ENCODE results near the gene IGFL1. TPM values are rescaled to one million over a fixed set of nuclear protein-coding genes. Genes with fewer than 3 reads are reported as not detected.
"Not testable (repeated sequence)": the region's sequence is repeated elsewhere in the genome, so short reads cannot be mapped to it uniquely, and the experiment has no call there.

The IGFL1 gene
- total RNA-seq, 1 donor from 2014 or later = not detected

DNA sequence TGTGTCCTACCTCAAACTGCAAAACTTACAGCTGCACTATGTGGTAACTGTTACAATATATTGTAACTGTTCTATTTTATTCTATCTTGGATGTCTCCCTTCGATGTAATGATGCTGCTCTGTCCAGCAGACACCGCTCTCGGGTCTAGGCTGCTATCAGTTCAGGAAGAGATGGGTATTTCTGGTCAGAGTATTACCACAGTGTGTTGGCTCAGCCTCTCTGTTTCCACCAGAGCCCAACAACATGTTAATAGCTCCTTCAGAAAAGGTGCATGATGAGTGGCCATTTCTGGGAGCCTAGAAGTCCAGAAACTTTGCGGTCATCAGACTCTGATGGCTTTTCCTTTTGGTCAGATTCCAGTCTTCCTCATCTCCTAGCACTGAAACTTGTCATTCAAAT, 35.9 kb upstream of the IGFL1 start:
- no peaks in the 10 kb centered on the region for H3K36me3 ChIP-seq (ENCODE audit: control insufficient read depth, insufficient read depth, low read length)
- TF ChIP-seq, protein P1, sequence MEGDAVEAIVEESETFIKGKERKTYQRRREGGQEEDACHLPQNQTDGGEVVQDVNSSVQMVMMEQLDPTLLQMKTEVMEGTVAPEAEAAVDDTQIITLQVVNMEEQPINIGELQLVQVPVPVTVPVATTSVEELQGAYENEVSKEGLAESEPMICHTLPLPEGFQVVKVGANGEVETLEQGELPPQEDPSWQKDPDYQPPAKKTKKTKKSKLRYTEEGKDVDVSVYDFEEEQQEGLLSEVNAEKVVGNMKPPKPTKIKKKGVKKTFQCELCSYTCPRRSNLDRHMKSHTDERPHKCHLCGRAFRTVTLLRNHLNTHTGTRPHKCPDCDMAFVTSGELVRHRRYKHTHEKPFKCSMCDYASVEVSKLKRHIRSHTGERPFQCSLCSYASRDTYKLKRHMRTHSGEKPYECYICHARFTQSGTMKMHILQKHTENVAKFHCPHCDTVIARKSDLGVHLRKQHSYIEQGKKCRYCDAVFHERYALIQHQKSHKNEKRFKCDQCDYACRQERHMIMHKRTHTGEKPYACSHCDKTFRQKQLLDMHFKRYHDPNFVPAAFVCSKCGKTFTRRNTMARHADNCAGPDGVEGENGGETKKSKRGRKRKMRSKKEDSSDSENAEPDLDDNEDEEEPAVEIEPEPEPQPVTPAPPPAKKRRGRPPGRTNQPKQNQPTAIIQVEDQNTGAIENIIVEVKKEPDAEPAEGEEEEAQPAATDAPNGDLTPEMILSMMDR (IDR thresholded peaks at IDR 0.05; ENCODE audit: insufficient read depth, low read length, poor library complexity, severe bottlenecking) = no peak

DNA sequence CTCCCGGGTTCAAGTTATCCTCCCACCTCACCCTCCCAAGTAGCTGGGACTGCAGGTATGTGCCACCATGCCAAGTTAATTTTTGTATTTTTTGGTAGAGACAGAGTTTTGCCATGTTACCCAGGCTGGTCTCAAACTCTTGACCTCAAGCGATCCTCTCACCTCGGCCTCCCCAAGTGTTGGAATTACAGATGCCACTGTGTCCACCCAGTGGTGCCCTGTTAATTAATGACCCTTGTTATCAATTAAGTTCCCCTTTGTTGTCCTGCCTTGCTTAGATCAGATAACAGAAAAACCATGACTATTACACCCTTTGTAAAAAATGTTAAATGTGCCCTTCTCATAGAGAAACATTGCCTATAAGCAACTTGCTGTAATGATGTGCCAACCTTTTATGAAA, 34.4 kb upstream of the IGFL1 start:
- peaks cover 22% of the 10 kb centered on the region for H3K27me3 ChIP-seq (ENCODE audit: control insufficient read depth, insufficient read depth, low read length)
- TF ChIP-seq, protein P1 (IDR thresholded peaks at IDR 0.05; ENCODE audit: insufficient read depth, low read length, poor library complexity, severe bottlenecking) = no peak
- no peak for DNase-seq (ENCODE audit: low read depth)
- no peak overlapping the region for H3K4me3 ChIP-seq (ENCODE audit: low read depth, low read length)
- H3K36me3 ChIP-seq (ENCODE audit: control insufficient read depth, insufficient read depth, low read length) = no peaks in the 10 kb centered on the region

More for the DNA sequence above, 35.9 kb upstream of the IGFL1 start:
- DNase-seq (ENCODE audit: low read depth) = no peak
- Histone ChIP-seq H3K27me3 (ENCODE audit: control insufficient read depth, insufficient read depth, low read length) (peaks cover 22% of the 10 kb centered on the region), H3K4me3 (ENCODE audit: low read depth, low read length) (no peak overlapping the region)

DNA sequence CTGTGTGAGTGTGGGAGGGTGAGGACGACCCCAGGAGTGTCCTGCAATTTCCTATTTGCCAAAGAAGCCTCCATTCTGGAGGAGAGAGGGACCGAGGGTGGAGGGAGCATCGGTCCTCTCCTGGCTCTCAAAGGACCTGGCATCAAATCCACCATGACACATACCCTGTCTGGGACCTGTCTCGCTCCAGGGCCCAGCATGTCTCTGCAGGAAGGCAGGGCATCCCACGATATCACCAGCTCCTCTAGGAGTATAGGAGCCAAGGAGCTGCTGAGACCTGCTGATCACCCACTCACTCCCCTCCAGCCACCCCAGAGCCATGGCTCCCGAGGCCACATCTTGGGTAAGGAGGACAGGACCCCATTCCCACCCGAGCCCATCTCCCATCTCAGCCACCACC, 33.6 kb upstream of the IGFL1 start:
- H3K36me3 ChIP-seq (ENCODE audit: control insufficient read depth, insufficient read depth, low read length); DNase-seq (ENCODE audit: low read depth); H3K4me3 ChIP-seq (ENCODE audit: low read depth, low read length): not testable (repeated sequence)
- H3K27me3 ChIP-seq (ENCODE audit: control insufficient read depth, insufficient read depth, low read length) = peaks cover 19% of the 10 kb centered on the region

DNA sequence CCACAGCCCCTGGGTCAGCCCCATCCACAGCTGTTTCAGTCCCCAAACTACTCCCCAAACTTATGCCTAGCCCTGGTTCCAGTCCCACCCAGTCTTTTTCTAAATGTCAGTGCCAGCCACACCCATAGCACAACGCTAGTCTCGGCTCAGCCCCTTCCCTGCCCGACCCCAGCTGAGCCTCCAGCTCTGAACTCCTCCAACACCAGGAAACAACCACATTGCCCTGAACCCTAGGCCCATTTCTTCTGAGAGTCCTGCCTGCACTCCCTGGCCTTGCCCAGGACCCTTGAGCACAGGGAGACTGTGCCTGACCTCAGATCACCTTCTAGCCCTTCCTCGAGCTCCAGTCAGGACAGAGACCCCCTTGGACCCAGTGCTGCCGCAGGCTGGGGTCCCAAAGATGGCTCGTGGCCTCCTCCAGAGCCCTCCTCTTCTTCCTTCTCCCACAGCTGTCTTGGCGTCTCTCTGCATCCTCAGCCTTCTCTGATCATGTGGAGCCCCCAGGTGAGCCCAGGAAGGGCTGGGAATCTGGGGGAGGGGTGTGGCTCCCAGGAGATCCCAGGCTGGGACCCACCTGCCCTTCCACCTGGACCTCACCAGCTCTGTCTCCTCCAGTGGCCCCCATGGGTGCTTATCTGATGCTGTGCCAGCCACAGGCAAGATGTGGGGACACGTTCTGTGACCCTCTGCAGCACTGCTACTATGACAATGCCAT, 33.0 kb upstream of the IGFL1 start:
- peaks cover 14% of the 10 kb centered on the region for H3K27me3 ChIP-seq (ENCODE audit: control insufficient read depth, insufficient read depth, low read length)
- H3K36me3 ChIP-seq (ENCODE audit: control insufficient read depth, insufficient read depth, low read length) = no peaks in the 10 kb centered on the region
- DNase-seq (ENCODE audit: low read depth) = no peak
- TF ChIP-seq, protein P1 (IDR thresholded peaks at IDR 0.05; ENCODE audit: insufficient read depth, low read length, poor library complexity, severe bottlenecking) = no peak
- H3K4me3 ChIP-seq (ENCODE audit: low read depth, low read length) = no peak overlapping the region

DNA sequence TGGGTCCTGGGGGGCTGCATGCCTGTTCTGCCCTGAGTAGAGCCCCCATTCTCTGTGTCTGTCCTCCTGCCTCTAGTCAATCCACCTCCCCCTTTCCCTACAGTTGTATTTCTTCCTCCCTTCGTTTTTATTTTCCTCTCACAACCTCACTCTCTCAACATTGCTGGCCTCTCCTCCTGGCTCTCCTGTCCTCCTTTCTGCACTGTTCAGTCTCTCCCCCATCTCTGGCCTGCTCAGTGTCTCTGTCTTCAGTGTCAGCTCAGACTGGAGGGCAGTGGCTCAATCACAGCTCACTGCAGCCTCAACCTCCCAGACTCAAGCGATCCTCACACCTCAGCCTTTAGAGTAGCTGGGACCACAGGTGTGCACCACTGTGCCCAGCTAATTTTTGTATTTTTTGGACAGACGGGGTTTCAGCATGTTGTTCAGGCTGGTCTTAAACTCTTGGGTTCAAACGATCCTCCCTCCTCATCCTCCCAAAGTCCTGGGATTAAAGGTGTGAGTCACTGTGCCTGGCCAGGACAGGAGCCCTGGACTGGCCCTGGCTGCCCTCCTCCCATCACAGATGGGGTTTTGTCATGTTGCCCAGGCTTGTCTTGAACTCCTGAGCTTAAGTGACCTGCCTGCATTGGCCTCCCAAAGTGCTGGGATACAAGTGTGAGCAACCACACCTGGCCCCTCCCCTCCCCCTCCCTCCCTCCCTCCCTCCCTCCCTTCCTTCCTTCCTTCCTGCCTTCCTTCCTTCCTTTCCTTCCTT, 32.0 kb upstream of the IGFL1 start:
- TF ChIP-seq, protein P1 (IDR thresholded peaks at IDR 0.05; ENCODE audit: insufficient read depth, low read length, poor library complexity, severe bottlenecking) = no peak
- no peak overlapping the region for H3K4me3 ChIP-seq (ENCODE audit: low read depth, low read length)
- H3K27me3 ChIP-seq (ENCODE audit: control insufficient read depth, insufficient read depth, low read length) = peaks cover 14% of the 10 kb centered on the region
- no peak for DNase-seq (ENCODE audit: low read depth)
- H3K36me3 ChIP-seq (ENCODE audit: control insufficient read depth, insufficient read depth, low read length) = no peaks in the 10 kb centered on the region

DNA sequence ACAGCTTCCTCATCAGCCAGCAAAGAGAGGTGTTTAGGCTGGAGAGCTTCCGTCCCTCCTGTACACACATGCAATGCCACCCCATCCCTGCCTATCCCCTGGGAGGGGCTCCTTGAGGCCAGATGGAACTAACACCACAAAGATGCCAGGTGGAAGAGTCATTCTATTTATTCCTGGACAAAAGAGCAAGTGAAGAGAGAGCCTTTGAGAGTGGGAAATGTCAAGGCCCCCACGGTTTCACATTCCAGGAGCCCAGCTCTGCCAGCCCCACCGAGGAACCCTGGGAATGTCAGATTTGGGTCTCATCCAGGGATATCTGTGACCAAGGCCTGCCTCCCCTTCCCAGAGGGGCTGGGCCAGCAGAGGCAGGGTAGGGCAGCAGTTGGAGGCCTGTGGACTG, 30.8 kb upstream of the IGFL1 start:
- Histone ChIP-seq H3K4me3 (ENCODE audit: low read depth, low read length) (no peak overlapping the region), H3K36me3 (ENCODE audit: control insufficient read depth, insufficient read depth, low read length) (no peaks in the 10 kb centered on the region), H3K27me3 (ENCODE audit: control insufficient read depth, insufficient read depth, low read length) (peaks cover 12% of the 10 kb centered on the region)
- TF ChIP-seq, protein P1 (IDR thresholded peaks at IDR 0.05; ENCODE audit: insufficient read depth, low read length, poor library complexity, severe bottlenecking) = no peak
- no peak for DNase-seq (ENCODE audit: low read depth)
